D341Med (cell line): Measurements from ENCODE around the gene CYP2U1.
"Not testable (repeated sequence)": the region's sequence is repeated elsewhere in the genome, so short reads cannot be mapped to it uniquely, and the experiment has no call there.

Source experiments
- DNase-seq: peaks from one replicate; pipeline ENCODE4 v3.0.0; 2012; ENCODE audit warnings: low spot score

CYP2U1 gene

GRCh38 chr4:107930821-107931774 is at the start of gene CYP2U1:
TSS of gene CYP2U1 (plus strand) at chr4:107931549. CDS start at chr4:107931644, 95 bp downstream.
- peak; percentile 96 for DNase-seq

DNA sequence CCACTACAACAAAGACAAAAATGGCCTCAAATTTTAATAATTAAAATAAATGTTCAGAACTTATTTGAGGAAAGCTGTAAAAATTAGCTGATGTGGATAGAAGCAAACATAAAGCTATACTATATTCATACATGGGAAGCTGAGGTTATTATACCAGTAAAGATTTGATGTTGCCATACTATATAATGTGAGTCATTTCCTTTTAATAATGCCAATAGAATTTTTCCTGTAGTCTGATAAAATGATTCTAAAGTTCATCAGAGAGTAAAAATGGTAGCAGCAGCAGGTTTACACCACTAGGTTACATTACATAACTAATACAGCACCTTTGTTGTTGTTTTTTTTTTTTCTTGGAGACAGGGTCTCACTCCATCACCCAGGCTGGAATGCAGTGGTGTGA is 45.5 kb upstream of the CYP2U1 start:
- no peak for DNase-seq

DNA sequence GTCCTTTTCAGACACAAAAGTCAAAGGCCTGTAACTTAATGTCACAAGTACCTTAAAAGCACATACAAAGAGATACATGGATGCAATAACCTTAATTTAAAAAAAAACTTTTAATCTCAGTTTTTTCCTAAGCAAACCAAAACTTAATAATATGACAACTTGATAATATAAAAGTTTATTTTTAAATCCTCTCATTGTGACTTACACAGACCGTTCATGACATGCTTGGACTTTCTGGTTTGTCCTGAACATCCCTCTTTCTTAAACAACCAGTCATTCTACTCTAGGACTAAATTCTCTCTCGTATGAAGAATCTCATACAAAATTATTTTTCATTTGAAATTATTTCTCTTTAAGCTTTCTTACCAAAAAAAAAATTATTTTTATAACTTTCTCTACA is 43.1 kb upstream of the CYP2U1 start:
- no peak for DNase-seq

GRCh38 chr4:107890779-107891178 is 40.6 kb upstream of the CYP2U1 start:
- no peak for DNase-seq

DNA sequence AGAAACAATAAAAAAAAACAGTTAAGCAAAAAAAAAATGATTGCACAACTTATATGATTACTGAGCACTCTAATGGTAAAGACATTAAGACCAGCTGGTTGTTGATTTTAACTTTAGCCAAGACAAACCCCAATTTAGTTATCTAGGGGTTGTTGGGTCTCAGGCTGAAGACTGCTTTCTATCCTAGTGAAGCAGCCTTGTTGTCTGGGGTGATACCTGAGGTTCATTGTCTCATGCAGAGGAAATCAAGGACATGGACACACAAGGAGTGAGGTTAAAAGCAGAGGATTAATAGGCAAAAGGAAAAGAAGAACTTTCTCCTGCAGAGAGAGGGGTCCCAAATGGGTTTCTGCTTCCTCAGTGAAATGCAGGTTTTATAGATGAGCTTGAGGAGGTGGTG is 40.0 kb upstream of the CYP2U1 start:
- no peak for DNase-seq

DNA sequence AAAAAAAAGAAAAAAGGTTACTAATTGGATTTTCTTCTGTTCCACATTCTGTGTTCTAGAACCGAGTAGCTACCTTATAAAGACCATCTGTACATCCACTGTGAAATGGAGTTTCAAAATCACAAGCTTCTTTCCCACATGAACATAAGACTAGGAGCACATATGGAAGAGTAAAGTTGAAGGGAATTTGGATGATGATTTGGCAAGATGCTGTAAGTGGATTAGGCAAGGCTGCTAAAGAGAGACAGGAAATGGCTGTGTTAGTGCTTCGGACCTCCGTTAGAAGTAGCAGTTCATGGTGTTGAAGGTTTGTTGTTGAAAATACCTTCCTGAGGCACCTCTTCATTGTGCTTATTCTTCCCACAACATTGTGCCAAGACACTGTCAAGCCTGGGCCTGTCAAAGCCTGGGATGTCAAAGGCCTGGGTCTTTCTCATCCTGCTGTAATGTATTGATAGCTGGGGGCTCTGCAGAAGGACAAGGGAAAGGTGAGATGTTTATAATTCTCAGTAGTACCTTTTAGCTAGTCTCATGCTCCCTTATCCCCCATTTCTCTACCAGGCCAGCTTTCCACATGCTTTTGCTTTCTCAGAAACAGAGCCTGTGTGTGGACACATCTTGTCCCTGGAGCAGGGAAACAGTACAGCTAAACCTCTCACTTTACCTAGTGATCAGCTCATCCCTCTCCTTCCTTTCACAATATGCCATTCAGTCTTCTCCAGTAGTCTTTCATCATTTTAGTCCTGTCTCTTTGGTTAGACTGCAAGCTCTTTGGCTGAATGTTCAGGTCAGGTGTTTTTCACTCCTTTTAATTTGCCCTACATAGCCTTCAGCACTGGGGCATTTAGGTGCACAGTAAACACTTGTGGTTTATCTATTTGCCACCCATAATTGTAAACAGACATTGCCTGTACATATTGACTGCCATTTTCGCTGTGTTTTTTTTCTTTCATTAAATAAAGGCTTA is 37.9 kb upstream of the CYP2U1 start:
- DNase-seq, result no peak

DNA sequence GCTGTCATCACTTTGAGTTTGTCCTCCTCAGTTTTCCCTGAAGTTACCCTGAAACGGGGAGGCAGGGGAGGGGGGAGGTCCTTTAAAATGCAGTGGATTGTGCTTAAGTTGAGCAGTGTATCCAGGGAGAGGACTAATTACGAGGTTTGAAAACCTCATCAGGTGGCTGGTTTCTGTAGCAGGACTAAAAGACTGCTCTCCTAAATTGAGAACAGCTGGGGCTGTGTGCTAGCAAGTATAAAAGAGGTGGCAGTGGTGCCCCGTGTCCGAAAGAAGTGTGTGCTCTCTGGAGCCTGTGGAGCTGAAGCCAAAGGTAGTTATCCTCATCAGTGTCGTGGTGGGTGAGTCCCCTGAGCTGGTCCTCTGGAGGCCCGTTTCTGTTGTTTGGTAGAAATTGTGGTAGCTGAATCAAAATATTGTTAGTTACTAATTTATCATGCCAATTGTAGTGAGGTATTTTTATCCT is 37.2 kb upstream of the CYP2U1 start:
- DNase-seq, result no peak

DNA sequence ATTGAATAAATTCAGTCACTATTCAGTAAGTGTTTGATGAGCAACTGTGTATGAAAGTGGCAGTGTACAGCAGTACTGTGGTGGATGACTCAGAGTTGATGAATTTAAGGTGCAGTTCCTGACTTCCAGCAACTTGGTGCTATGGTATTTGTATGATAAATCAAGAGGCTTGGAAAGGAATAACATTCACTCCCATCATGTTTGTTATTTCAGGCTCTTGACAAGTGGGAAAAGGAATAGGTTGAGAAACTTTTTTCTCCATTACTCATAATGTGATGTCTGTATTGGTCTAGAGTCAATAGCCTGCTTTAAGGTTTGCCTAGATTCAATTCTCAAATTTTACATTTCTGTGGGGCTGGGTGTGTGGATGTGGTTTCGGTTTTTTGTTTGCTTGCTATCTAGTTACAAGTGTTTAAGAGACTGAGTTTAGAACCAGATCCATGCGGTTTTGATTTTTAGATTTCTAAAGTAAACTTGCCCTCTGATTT is 35.1 kb upstream of the CYP2U1 start:
- no peak for DNase-seq

GRCh38 chr4:107896646-107897045 is 34.7 kb upstream of the CYP2U1 start:
- no peak for DNase-seq

DNA sequence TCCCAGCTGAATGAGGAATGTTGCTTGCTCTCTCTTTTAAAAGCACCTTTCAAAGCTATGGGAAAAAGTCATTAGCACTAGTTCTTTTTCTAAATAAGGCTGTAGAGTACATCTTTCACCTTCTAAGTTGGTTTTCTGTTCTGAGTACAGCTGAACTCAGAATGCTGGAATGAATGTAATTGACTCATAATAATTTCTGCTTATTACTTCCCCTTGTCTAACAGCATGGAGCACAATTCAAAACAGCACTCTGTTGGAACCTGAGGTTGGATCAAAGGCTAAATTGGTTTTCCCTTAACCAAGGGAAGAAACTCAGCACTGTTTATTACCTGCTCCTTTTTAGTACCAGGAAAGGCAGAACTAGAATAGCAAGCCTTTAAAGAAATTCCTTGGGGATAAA is 33.5 kb upstream of the CYP2U1 start:
- DNase-seq, result no peak

- no peak for DNase-seq
Measured at GRCh38 chr4:107900067-107900466, 31.3 kb upstream of the CYP2U1 start.

DNA sequence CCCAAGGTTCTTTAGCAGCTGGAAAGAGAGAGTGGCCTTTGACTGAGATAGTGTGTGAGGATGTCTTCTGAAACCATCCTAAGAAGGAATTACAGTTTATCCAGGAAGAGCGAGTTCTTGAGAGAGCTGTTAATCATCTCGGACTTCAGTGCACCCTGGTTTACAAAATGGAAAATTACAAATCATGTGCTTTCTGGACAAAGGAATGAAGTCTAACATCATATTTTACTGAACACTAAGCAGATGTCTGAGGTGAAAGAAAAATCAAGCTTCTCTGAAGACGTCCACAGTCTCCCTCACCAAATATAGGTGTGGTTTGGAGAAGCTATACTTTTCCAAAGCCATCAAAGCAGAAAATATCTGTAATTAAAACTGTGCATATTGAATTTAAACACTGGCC is 30.8 kb upstream of the CYP2U1 start:
- no peak for DNase-seq

DNA sequence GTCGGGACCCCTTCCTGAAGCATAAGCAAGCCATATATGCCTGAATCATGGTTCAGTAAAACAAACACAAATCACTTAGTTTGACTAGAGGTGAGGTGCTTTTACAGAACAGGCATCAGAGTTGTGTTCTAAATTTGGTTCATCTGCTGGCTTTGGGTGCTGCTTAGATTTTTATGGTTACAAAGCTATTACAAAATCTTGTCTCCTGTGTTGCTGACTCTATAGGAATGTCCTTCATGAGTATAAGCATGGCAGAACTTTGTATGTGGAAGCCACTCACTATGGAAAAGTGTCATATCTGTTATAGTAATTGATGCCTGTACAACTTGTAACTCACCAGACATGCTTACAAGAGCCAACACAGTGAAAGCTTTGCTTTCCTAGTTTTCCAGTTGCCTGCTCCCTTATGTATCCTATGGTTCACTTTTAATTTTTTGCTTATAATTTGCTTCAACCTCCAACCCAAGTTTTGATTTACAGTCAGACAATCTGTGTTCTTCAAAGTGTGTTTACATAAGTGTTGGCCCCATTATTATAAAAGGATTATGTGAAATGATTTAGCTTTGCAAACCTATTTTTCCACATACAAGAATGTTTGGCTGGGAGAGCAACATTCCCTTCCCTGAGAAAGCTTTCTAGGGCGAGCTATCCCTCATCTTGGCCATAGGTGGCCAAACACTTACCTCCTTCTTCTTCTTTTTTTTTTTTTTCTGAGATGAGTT is 30.0 kb upstream of the CYP2U1 start:
- DNase-seq, result no peak

DNA sequence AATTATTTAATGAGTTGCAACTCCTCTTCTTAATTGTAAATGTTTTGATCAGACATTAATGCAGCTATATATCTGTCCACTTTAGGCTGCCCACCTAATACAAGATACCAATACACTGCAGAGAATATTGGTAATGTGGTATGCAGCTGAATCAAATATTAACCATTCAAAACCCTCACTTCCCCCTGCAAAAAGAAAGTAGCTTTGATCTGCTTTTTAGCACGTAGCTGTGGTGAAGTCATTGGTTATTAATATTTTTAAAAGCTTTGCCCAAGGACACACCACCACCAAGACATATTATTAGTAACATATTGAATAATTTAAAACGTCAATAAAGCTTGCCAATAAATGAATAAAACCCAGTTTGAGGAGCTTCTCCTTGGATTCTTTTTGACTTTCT is 28.6 kb upstream of the CYP2U1 start:
- DNase-seq, result no peak

- not testable (repeated sequence) for DNase-seq
Measured at GRCh38 chr4:107905082-107905481, 26.3 kb upstream of the CYP2U1 start.

DNA sequence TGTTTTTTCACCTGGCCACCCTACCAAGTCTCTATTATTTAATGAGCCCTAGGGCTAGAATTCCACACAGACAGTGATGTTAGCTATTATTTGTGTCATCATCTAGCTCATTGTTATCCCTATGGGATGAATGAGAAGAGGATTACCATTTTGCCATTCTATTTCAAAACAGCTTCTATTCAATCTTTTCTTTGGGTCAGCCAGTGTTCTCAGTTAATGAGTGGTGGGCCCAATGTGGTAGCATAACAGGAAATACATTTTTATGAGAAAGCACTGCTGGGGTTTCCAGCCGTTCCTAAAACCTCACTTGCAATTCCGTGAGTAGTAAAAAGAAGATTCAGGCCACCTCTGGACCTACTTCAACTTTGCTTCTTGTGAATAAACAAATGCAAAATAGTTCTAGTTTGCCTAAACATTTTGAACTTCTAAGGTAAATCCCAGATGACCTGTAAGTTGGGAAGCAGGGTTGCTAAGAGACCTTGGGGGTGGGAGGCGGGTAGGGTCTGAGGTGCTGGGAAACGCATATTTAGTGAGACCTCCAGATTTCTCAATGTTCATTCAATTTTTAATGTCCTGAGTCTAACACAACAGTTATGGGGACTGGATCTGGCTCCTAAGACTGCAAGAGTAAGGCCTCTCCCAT is 24.8 kb upstream of the CYP2U1 start:
- no peak for DNase-seq

- no peak for DNase-seq
Measured at GRCh38 chr4:107908377-107908776, 23.0 kb upstream of the CYP2U1 start.

DNA sequence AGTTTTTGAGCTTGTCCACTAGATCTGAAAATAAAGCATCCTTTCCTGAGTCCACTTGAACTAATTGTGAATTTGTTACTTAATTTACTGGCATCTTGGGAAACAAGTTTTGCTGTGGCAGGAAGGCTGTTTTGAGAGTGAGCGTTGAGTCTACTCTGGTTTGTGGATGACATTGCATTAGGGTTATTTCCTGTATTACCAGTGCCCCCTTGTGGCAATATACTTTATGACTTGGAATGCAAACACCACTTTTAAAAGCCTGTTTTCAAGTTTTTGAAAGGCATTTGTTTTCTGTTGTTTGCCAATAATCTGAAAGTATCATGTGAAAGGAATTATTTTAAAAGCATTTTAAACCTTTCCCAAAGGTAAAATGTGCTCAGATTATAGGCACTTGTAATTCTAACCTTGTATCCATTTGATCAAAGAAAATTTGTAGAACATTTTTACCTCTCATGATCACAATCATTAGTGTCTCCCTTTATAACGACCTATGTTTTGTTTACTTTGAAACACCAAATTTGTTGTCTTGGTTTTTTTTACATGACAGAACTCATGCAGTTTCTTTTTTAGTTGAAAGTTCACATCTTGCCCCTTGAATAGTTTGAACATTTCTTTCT is 18.0 kb upstream of the CYP2U1 start:
- DNase-seq, result peak; percentile 61

GRCh38 chr4:107915220-107915619 is 16.1 kb upstream of the CYP2U1 start:
- no peak for DNase-seq

- no peak for DNase-seq
Measured at GRCh38 chr4:107916623-107917022, 14.7 kb upstream of the CYP2U1 start.

- no peak for DNase-seq
Measured at GRCh38 chr4:107917500-107917899, 13.8 kb upstream of the CYP2U1 start.
